ENCODE measurements around the gene EEF2K.
"Not testable (repeated sequence)": the region's sequence is repeated elsewhere in the genome, so short reads cannot be mapped to it uniquely, and the experiment has no call there.

The EEF2K gene

GRCh38 chr16:22206013-22206841 is at the start of gene EEF2K:
EEF2K (plus strand) TSS chr16:22206278; CDS start chr16:22225730, 19,452 bp downstream.
- peak; percentile 47; the same call in 1 of the 2 replicates for TF ChIP-seq POLR2A (IDR thresholded peaks at IDR 0.05; ENCODE audit: low read depth, low read length)
- DNase-seq (ENCODE audit: insufficient read length, low spot score) (peak; percentile 91), FAIRE-seq (peak; percentile 48)

- FAIRE-seq (no peak), DNase-seq (ENCODE audit: insufficient read length, low spot score) (no peak)
- TF ChIP-seq POLR2A (IDR thresholded peaks at IDR 0.05; ENCODE audit: low read depth, low read length), result no peak
Measured at GRCh38 chr16:22161401-22161800, 44.7 kb upstream of the EEF2K start.

- FAIRE-seq, result no peak
- TF ChIP-seq POLR2A (IDR thresholded peaks at IDR 0.05; ENCODE audit: low read depth, low read length), result no peak
- DNase-seq (ENCODE audit: insufficient read length, low spot score), result no peak
Measured at GRCh38 chr16:22161999-22162655, 44.0 kb upstream of the EEF2K start, which contains the start of gene SDR42E2. SDR42E2 (plus strand) TSS chr16:22162506; CDS start chr16:22165583, 3,077 bp downstream.

- no peak for FAIRE-seq
Measured at GRCh38 chr16:22162656-22163009, 43.4 kb upstream of the EEF2K start.

GRCh38 chr16:22163806-22164205 is 42.3 kb upstream of the EEF2K start:
- FAIRE-seq (no peak), DNase-seq (ENCODE audit: insufficient read length, low spot score) (no peak)
- no peak for TF ChIP-seq POLR2A (IDR thresholded peaks at IDR 0.05; ENCODE audit: low read depth, low read length)

More at GRCh38 chr16:22162656-22163009, 43.4 kb upstream of the EEF2K start:
- no peak for TF ChIP-seq POLR2A (IDR thresholded peaks at IDR 0.05; ENCODE audit: low read depth, low read length)
- no peak for DNase-seq (ENCODE audit: insufficient read length, low spot score)

DNA sequence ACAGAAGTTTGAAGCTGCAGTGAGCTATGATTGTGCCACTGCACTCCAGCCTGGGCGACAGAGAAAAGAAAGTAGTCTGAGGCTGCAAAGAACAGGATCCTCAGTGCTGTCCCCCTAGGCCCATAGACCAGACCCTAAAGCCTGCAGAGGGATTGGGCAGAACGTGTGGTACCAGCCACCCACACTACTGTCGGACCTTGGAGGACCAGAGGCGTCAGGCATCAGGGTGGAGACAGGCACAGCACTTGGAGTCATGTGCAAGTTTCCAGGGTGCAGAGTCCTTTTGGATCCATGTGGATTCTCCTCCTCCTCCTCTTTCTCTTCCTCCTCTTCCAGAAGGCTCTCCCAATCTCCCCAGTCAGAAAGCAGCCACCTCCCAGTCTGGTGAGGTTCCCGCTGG is 41.6 kb upstream of the EEF2K start:
- no peak for FAIRE-seq
- no peak for DNase-seq (ENCODE audit: insufficient read length, low spot score)
- no peak for TF ChIP-seq POLR2A (IDR thresholded peaks at IDR 0.05; ENCODE audit: low read depth, low read length)

DNA sequence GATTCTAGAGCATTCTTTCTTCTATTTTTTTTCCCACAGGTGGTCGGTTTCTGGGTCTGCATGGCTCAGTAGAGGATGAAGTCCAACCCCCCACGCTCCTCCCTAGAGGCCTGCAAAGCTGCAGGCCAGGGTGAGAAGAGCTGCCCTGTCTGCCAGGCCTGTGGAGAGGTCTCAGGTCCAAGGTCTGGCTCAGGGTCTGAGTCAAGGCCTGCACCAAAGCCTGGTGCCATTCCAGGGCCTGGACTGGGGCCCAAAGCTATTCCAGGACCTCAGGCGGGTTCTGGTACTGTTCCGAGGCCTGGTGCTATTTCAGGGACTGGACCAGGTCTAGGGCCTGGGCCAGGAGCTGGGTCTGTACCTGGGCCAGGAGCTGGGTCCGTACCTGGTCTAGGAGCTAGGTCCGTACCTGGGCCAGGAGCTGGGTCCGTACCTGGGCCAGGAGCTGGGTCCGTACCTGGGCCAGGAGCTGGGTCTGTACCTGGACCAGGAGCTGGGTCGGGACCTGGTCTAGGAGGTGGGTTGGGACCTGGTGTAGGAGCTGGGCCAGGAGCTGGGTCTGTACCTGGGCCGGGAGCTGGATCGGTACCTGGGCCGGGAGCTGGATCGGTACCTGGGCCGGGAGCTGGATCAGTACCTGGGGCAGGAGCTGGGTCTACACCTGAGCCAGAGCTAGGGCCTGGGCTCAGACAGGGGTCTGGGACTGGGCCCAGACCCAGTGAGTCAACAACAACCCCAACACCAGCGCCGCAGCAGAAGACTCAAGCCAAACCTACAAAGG is 40.4 kb upstream of the EEF2K start:
- FAIRE-seq, result no peak
- no peak for DNase-seq (ENCODE audit: insufficient read length, low spot score)
- TF ChIP-seq POLR2A (IDR thresholded peaks at IDR 0.05; ENCODE audit: low read depth, low read length), result no peak

- DNase-seq (ENCODE audit: insufficient read length, low spot score), result no peak
- no peak for TF ChIP-seq POLR2A (IDR thresholded peaks at IDR 0.05; ENCODE audit: low read depth, low read length)
- FAIRE-seq, result no peak
Measured at GRCh38 chr16:22171953-22172352, 34.1 kb upstream of the EEF2K start.

DNA sequence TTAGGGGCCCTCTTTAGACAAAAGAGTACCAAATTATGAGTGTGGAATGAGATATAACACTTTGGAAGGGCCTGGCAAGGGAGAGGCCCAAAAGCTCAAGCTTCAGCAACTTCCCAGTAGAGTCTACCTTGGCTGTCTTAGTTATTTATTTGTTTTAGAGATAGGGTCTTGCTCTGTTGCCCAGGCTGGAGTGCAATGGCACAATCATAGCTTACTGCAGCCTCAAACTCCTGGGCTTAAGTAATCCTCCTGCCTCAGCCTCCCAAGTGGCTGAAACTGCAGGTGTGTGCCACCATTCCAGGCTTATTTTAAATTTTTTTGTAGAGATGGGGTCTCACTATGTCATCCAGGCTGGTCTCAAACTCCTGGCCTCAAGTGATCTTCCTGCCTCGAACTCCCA is 33.4 kb upstream of the EEF2K start:
- not testable (repeated sequence) for DNase-seq (ENCODE audit: insufficient read length, low spot score); FAIRE-seq

DNA sequence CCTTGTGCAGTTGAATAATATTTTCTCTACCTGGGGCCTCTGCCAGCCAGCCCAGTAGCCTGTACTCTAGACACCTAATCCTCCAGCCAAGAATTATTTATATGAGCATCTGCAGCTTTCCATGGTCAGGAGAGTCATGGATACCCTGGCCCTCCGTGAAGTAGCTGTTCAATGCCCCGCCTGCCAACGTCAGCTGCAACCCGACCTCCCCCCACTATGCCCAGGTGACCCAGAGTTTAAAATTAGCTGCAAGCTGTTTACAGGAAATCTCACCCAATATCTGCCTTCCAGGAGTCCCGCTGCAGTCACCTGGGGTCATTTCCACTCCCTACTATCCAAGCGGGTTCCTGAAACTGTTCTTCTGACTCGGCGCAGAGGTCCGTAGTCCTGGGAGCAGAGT is 31.4 kb upstream of the EEF2K start:
- no peak for DNase-seq (ENCODE audit: insufficient read length, low spot score)

GRCh38 chr16:22177968-22178930 is 27.8 kb upstream of the EEF2K start:
- FAIRE-seq (no peak), DNase-seq (ENCODE audit: insufficient read length, low spot score) (no peak)
- no peak for TF ChIP-seq POLR2A (IDR thresholded peaks at IDR 0.05; ENCODE audit: low read depth, low read length)

More for the DNA sequence above, 31.4 kb upstream of the EEF2K start:
- no peak for FAIRE-seq
- no peak for TF ChIP-seq POLR2A (IDR thresholded peaks at IDR 0.05; ENCODE audit: low read depth, low read length)

DNA sequence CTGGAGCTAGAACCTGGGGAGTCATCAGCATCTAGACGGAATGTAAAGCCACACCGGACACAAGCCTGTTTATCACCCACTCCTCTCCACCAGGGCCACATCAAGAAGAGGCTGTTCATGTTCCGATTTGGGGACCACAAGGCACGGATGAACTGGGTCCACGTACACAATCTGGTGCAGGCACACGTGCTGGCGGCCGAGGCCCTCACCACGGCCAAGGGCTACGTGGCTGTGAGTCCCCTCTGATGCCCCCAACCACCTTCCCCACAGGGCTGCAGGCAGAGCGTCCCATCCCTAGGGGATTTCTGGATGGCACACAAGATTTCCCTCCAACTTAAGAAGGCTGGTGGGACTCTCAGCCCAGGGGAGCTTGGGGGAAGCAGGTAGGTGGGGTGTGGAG is 24.7 kb upstream of the EEF2K start:
- no peak for TF ChIP-seq POLR2A (IDR thresholded peaks at IDR 0.05; ENCODE audit: low read depth, low read length)
- DNase-seq (ENCODE audit: insufficient read length, low spot score) (no peak), FAIRE-seq (no peak)

DNA sequence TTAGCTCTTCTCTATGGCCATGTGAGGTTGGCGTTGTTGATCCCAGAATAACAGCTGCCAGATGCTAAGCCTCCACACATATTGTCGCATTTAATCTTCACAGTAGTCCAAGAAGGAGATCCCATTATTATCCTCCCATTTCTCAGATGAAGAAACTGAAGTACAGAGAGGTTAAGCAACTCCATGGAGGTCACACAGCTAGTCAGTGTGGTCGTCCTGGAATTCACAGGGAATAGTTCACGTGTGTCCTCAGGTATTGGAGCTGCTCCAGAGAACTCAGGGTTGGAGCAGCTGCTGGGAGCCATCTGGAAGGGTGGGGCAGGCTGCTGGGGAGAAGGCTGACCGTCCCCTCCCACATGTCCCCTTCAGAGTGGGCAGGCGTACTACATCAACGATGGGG is 24.2 kb upstream of the EEF2K start:
- no peak for TF ChIP-seq POLR2A (IDR thresholded peaks at IDR 0.05; ENCODE audit: low read depth, low read length)
- no peak for FAIRE-seq
- no peak for DNase-seq (ENCODE audit: insufficient read length, low spot score)

Data from H54 (cell line).